HL-60/S4 treated with retinoic acid at 250 ng/mL for 4 days and 3 days (cell line): Measurements from ENCODE around the gene PRUNE2.

ENCODE experiments used
- in situ Hi-C: fragments of 300-500 bp; cut with MboI; formaldehyde crosslinking; loops from 2 replicates; pipeline ENCODE4 v1.7.0; 2022; ENCODE audit warnings: low sequenced_read_pairs

PRUNE2 gene

GRCh38 chr9:76704593-76705204, 201.2 kb downstream of the PRUNE2 start:
- in situ Hi-C loops, result no loop called here

- in situ Hi-C loops, result no loop called here
Observed at GRCh38 chr9:76703270-76703669, 202.6 kb downstream of the PRUNE2 start.

- in situ Hi-C loops, result no loop called here
Observed at GRCh38 chr9:76701441-76702039, 204.4 kb downstream of the PRUNE2 start.

- in situ Hi-C loops, result no loop called here
Observed at GRCh38 chr9:76700916-76701315, 205.0 kb downstream of the PRUNE2 start.

GRCh38 chr9:76699971-76700370, 205.9 kb downstream of the PRUNE2 start:
- in situ Hi-C loops, result no loop called here

- in situ Hi-C loops, result no loop called here
Observed at GRCh38 chr9:76697554-76697953, 208.4 kb downstream of the PRUNE2 start.

GRCh38 chr9:76697081-76697480, 208.8 kb downstream of the PRUNE2 start:
- in situ Hi-C loops, result no loop called here

- in situ Hi-C loops, result no loop called here
Observed at GRCh38 chr9:76693912-76694311, 212.0 kb downstream of the PRUNE2 start.

- in situ Hi-C loops, result no loop called here
Observed at GRCh38 chr9:76692458-76693129, 213.3 kb downstream of the PRUNE2 start.

GRCh38 chr9:76691517-76692313, 214.2 kb downstream of the PRUNE2 start:
- in situ Hi-C loops, result no loop called here

- in situ Hi-C loops, result no loop called here
Observed at GRCh38 chr9:76690973-76691370, 214.9 kb downstream of the PRUNE2 start.

- in situ Hi-C loops, result no loop called here
Observed at GRCh38 chr9:76690246-76690972, 215.5 kb downstream of the PRUNE2 start.

- in situ Hi-C loops, result no loop called here
Observed at GRCh38 chr9:76688471-76689238, 217.3 kb downstream of the PRUNE2 start.

GRCh38 chr9:76687861-76688391, 218.0 kb downstream of the PRUNE2 start:
- in situ Hi-C loops, result no loop called here

GRCh38 chr9:76686756-76687155, 219.2 kb downstream of the PRUNE2 start:
- in situ Hi-C loops, result no loop called here

GRCh38 chr9:76684213-76684612, 221.7 kb downstream of the PRUNE2 start:
- in situ Hi-C loops, result no loop called here

GRCh38 chr9:76681556-76681955, 224.4 kb downstream of the PRUNE2 start:
- in situ Hi-C loops, result no loop called here

- in situ Hi-C loops, result no loop called here
Observed at GRCh38 chr9:76680716-76681425, 225.0 kb downstream of the PRUNE2 start.

- in situ Hi-C loops, result no loop called here
Observed at GRCh38 chr9:76677481-76678055, 228.3 kb downstream of the PRUNE2 start.
